Stimulated activated CD4-positive, alpha-beta T cell treated with anti-CD3 and anti-CD28 coated beads, Interleukin-1b, Interleukin-23, amount 100 ng/mL, for 48 hours (primary cell): ENCODE measurements around the gene DDAH1.
"Not testable (repeated sequence)": the region's sequence is repeated elsewhere in the genome, so short reads cannot be mapped to it uniquely, and the experiment has no call there.

Experiments
- DNase-seq: peaks from one replicate; pipeline ENCODE4 v3.0.0-alpha.2; 2020

Gene DDAH1

DNA sequence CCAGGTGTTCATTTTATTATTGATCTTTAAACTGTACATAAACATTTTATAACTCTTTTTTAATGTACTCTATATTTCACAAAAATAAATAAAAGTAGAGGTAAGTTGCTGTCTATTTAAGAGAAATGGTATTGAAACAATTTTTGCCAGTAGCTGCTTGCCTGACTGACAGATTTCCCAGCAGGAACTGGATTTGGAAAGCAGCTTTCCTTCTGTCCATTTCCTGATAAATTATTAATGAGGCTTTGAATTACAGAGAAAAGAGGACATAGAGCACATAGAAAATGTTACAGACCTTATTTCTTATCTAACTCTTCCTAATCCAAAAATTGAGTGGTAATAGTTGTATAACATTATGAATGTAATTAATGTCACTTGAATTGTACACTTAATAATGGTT lies 108.8 kb downstream of the DDAH1 start:
- no peak for DNase-seq

DNA sequence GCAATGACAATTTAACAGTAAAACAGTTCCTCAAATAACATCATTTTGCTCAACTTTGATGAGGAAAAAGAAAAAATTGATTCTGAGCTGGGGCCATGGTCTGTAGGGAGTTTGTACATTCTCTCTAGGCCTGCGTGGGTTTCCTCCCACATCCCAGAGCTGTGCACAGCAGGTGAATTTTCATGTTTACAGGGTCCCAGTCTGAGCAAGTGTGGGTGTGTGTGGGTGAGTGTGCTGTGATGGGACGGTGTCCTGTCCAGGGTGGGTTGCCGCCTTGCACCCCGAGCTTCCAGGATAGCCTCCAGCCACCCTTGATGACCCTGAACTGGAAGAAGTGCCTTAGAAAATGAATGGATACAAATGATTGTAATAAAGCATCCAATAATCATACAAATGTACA lies 112.9 kb downstream of the DDAH1 start:
- no peak for DNase-seq

DNA sequence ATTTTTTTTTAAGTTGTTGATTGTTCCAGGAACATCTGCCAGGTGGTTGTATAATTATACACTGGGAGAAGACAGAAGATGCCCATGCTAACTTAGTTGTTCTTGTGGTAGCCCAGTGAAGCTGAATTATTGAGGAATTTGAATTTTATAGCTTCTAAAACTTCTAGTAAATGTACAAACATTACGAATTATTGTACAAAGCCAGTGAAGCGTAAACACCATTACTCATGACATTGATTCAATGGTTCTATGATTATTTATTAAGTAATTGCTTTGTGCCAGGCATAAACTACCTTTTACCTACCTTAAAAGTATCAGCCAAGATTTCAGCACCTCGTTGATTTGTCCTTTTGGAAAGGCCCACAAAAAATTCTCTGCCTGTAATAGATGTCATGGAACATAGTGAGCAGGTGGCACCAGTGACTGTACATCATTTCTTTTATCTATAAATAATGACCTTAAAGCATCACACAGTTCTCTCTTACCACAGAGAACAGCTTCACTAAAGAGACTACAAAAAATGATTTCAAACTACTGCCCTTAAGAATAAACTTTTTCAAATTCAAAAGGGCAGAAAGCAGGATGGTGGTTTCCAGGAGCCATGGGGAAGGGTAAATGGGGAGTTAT lies 113.6 kb downstream of the DDAH1 start:
- no peak for DNase-seq

- no peak for DNase-seq
These were observed 115.7 kb downstream of the DDAH1 start for GRCh38 chr1:85349224-85349623.

GRCh38 chr1:85347908-85348307 lies 117.1 kb downstream of the DDAH1 start:
- no peak for DNase-seq

GRCh38 chr1:85347275-85347674 lies 117.7 kb downstream of the DDAH1 start:
- not testable (repeated sequence) for DNase-seq

- DNase-seq: no peak
These were observed 120.7 kb downstream of the DDAH1 start for GRCh38 chr1:85344256-85344694.

DNA sequence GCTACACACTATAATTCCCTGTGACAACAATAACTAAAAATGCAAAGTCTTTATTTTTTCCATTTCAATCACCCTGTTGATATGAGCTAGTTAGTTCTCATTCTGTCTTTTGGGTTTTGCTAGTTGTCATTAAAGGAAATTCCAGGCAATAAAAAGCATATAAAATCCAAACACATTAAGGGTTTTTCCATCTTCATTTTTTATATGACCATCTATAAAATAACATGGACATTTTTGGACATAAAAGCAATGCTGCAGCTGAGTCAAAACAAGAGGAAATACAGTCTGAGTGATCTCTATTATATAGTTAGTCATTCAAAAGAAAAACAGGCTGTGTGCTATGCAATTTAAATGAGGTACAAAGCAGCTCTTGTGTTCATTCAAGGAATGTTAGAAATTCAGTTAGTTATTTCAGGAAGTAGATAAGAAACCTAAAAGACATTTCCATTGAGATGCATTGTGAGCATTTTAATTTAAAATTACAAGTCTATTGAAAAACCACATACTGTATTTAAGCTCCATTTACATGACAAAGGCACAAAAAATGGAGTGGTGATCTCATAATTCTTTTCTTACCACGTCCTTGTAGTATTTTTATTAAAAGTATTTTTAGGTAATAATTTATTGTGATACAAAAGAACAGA lies 121.2 kb downstream of the DDAH1 start:
- no peak for DNase-seq

DNA sequence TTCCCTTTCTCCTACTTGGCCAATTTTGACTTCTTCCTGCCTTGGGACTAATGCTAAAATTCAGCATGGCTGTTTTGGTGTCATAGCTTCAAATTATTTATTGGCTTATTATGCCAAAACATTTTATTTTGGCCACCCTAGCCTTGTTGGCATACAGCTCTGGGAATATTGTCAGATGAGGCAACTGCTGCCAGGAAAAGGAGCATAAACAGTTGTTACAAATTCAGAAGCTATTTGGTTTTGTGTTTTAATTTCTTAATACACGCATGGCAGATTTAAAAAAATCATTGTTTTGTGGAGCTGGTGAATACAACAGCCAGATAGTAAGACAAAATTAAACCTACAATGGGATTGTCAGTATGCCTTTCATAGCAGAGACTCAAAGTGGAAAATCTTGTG lies 121.7 kb downstream of the DDAH1 start:
- DNase-seq: no peak

- DNase-seq: no peak
These were observed 122.8 kb downstream of the DDAH1 start for GRCh38 chr1:85342207-85342606.

GRCh38 chr1:85340427-85340826 lies 124.5 kb downstream of the DDAH1 start:
- no peak for DNase-seq

- DNase-seq: no peak
These were observed 125.1 kb downstream of the DDAH1 start for GRCh38 chr1:85339656-85340399.

GRCh38 chr1:85339089-85339488 lies 125.9 kb downstream of the DDAH1 start:
- DNase-seq: no peak

DNA sequence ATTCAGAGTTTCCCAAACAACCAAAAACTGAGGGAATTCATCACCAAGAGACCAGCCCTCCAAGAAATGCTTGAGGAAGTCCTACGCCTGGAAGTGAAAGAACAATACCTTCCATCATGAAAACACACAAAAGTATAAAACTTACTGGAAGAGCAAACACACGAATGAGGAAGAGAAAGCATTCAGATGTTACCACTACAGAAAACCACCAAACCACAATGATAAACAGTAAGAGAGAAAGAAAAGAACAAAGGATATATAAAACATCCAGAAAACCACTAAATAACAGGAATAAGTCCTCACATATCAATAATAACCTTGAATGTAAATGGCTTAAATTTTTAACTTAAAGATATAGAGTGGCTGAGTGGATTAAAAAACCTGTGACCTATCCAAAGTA lies 130.0 kb downstream of the DDAH1 start:
- DNase-seq: no peak

DNA sequence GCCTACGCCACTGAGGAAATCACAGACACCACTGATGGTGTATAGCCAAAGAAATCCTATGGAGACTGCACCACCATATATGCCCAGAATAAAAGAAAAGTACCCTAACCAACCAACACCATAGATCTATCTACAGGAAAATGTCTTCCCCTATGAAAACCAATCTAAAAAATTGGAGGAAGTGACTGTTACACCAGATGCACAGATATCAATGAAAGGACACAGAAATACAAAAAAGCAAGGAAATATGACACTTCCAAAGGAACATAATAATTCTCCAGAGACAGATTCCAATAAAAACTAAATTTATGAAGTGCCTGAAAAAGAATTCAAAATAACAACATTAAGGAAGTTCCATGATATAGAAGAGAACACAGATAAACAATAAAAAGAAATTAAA lies 131.8 kb downstream of the DDAH1 start:
- DNase-seq: no peak

- DNase-seq: no peak
These were observed 132.4 kb downstream of the DDAH1 start for GRCh38 chr1:85332575-85332974.

DNA sequence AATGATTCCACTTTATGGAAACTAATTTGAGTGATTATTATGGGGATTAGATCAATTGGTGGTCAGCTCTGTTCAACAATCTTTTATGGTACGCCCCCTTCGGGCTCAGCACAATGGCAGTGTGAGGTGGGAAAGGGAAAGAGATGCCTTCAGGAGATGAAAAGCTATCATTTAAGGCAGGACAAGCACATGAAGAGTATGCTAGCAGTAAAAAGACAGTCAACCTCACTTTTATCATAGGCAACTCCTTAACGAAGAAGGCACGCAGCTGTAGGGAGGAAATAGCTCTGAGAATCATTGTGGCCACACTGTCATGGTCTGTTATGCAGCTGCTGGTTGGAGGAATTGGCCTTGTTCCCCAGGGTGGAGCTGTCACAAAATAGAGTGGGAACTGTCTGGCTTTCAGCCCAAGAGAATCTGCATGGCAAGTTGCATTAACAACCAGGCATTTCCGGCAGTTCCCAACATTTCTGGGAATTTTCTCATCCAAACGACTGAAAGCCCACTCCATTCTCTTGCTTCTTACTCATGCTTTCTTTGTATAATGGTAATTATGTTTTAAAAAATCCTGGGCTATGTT lies 134.2 kb downstream of the DDAH1 start:
- no peak for DNase-seq

GRCh38 chr1:85330214-85330631 lies 134.7 kb downstream of the DDAH1 start:
- DNase-seq: no peak

- DNase-seq: no peak
These were observed 136.1 kb downstream of the DDAH1 start for GRCh38 chr1:85328713-85329397.

DNA sequence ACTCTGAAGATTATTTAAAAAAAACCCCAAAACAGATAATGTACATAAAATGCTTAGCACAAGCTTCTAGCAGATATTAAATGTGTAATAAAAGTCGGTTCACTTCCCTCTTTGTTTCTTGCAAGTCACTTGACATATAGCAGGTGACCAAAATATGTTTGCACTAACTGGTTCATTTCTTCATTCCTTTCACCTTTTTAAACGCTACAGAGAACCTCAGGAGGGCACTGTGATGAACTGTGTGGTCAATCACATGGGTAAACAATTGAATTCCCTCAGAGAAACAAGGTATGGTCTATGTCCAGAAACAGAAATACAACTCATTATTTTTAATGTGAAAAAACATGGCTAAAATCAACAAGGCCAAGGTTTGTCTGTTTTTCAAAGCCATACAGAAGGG lies 137.2 kb downstream of the DDAH1 start:
- no peak for DNase-seq

DNA sequence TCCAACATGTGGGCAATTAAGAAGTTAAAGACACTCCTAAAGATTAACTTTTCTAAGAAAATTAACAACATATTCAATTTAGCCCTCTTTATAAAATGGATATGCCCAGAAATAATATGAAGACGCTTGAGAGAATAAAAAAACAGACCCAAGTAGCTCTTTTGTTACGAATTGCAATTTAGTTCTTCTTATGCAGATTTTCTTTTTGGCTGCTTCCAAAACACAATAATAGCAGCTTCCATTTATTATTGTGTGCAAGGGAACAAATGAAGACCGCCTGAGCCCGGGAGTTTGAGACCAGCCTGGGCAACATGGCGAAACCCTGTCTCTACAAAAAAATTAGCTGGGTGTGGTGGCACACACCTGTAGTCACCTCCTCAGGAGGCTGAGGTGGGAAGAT lies 138.1 kb downstream of the DDAH1 start:
- DNase-seq: no peak

GRCh38 chr1:85326336-85326735 lies 138.6 kb downstream of the DDAH1 start:
- DNase-seq: no peak

- DNase-seq: no peak
These were observed 139.0 kb downstream of the DDAH1 start for GRCh38 chr1:85325920-85326319.
